ACHN (cell line): Measurements from ENCODE around the gene COX14.
A peak's percentile ranks its signal among the peaks of the same experiment; 100 is the strongest.

Experiments
- DNase-seq: peaks from one replicate; pipeline ENCODE4 v3.0.0-alpha.2; 2015
- in situ Hi-C: cut with HindIII; loops from 2 replicates; pipeline ENCODE4 v1.10.0; 2017; ENCODE audit warnings: low sequenced_read_pairs, low pct_ligation_motif_present, low pct_unique_long_range_greater_than_20kb

The COX14 gene

GRCh38 chr12:50111693-50112455, at the start of gene COX14:
Gene COX14, plus strand, starts transcription at chr12:50112236. Its CDS starts 7,808 bp downstream, at chr12:50120044.
- in situ Hi-C loops = no loop called here
- DNase-seq = peak; percentile 100

GRCh38 chr12:50062728-50063460, 49.1 kb upstream of the COX14 start:
- in situ Hi-C loops = loop anchor here (25.0 kb wide), 2 partner anchors 101 to 201 kb away; partner anchors contain the start of genes AQP2, AQP5 and AQP6

GRCh38 chr12:50065726-50066310, 46.2 kb upstream of the COX14 start:
- in situ Hi-C loops = loop anchor here (25.0 kb wide), 2 partner anchors 104 to 204 kb away; partner anchors contain the start of genes AQP2, AQP5 and AQP6
- no peak for DNase-seq

More at GRCh38 chr12:50062728-50063460, 49.1 kb upstream of the COX14 start:
- no peak for DNase-seq

- in situ Hi-C loops = loop anchor here (25.0 kb wide), 2 partner anchors 104 to 204 kb away; partner anchors contain the start of genes AQP2, AQP5 and AQP6
- peak; percentile 30 for DNase-seq
Measured at GRCh38 chr12:50066402-50066801, 45.6 kb upstream of the COX14 start.

GRCh38 chr12:50069069-50069468, 43.0 kb upstream of the COX14 start:
- in situ Hi-C loops = loop anchor here (25.0 kb wide), 2 partner anchors 107 to 207 kb away; partner anchors contain the start of genes AQP2, AQP5 and AQP6
- no peak for DNase-seq

GRCh38 chr12:50069539-50069938, 42.5 kb upstream of the COX14 start:
- no peak for DNase-seq
- in situ Hi-C loops = loop anchor here (25.0 kb wide), 2 partner anchors 107 to 207 kb away; partner anchors contain the start of genes AQP2, AQP5 and AQP6

- in situ Hi-C loops = loop anchor here (25.0 kb wide), 2 partner anchors 108 to 208 kb away; partner anchors contain the start of genes AQP2, AQP5 and AQP6
- peak; percentile 85 for DNase-seq
Measured at GRCh38 chr12:50070314-50071060, 41.5 kb upstream of the COX14 start.

GRCh38 chr12:50072198-50072907, 39.7 kb upstream of the COX14 start:
- in situ Hi-C loops = loop anchor here (25.0 kb wide), 2 partner anchors 110 to 210 kb away; partner anchors contain the start of genes AQP2, AQP5 and AQP6
- DNase-seq = no peak

GRCh38 chr12:50073206-50073605, 38.8 kb upstream of the COX14 start:
- DNase-seq = no peak
- in situ Hi-C loops = loop anchor here (25.0 kb wide), 2 partner anchors 111 to 211 kb away; partner anchors contain the start of genes AQP2, AQP5 and AQP6

- in situ Hi-C loops = loop anchor here (25.0 kb wide), 2 partner anchors 111 to 211 kb away; partner anchors contain the start of genes AQP2, AQP5 and AQP6
- DNase-seq = no peak
Measured at GRCh38 chr12:50073712-50074111, 38.3 kb upstream of the COX14 start.

- in situ Hi-C loops = loop anchor here (25.0 kb wide), 2 partner anchors 113 to 213 kb away; partner anchors contain the start of genes AQP2, AQP5 and AQP6
- peak; percentile 89 for DNase-seq
Measured at GRCh38 chr12:50074936-50075807, 36.9 kb upstream of the COX14 start.

- in situ Hi-C loops = no loop called here
Measured at GRCh38 chr12:50075808-50076170, 36.2 kb upstream of the COX14 start.

GRCh38 chr12:50077099-50077498, 34.9 kb upstream of the COX14 start:
- DNase-seq = no peak
- in situ Hi-C loops = no loop called here

More at GRCh38 chr12:50075808-50076170, 36.2 kb upstream of the COX14 start:
- no peak for DNase-seq

GRCh38 chr12:50078281-50078680, 33.8 kb upstream of the COX14 start:
- in situ Hi-C loops = no loop called here
- DNase-seq = no peak

- DNase-seq = no peak
- in situ Hi-C loops = no loop called here
Measured at GRCh38 chr12:50079771-50080170, 32.3 kb upstream of the COX14 start.

- DNase-seq = no peak
- in situ Hi-C loops = no loop called here
Measured at GRCh38 chr12:50081096-50081808, 30.8 kb upstream of the COX14 start.
